GM10248 (cell line): Measurements from ENCODE around the gene SEC14L3.

Source experiments
- CTCF ChIA-PET: fragments of 300-600 bp; sonication (Branson Sonifier 250); formaldehyde crosslinking; extraction: SDS; loops from one replicate; lab custom pipeline; 2021; ENCODE audit warnings: antibody characterized with exemption; lab: Yijun Ruan, JAX
- POLR2A ChIA-PET: fragments of 350-650 bp; sonication (Branson Sonifier 250); formaldehyde crosslinking; extraction: SDS; loops from one replicate; lab custom pipeline; 2020; ENCODE audit warnings: antibody characterized with exemption; lab: Yijun Ruan, JAX
- DNase-seq: peaks from one replicate; pipeline ENCODE4 v3.0.0; 2012; ENCODE audit errors: extremely low spot score
- CTCF ChIP-seq: IDR thresholded peaks from 2 replicates; pipeline ENCODE4 v1.5.1; 2012; ENCODE audit warnings: mild to moderate bottlenecking, low read depth; ENCODE audit errors: extremely low read depth, missing control alignments, control extremely low read depth

The SEC14L3 gene

DNA sequence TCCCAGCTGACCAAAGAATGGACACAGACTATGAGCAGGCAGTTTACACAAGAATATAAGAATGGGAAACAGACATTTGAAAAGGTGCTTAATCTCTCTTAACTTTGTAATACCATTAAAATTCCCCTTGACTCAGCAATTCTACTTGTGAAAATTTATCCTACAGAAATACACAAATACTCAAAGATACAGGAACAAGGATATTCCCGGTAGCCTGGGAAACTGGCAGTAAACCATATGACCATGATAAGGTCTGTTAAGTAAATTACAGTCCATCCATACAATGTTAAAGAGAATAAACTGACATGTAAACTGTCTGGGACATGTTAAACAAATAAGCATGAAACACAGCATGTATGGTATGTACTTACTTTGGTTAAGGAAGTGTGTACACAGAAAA lies 55.0 kb downstream of the SEC14L3 start:
- ChIA-PET POLR2A (no interaction called here), CTCF (no interaction called here)
- DNase-seq: no peak
- TF ChIP-seq CTCF: no peak

DNA sequence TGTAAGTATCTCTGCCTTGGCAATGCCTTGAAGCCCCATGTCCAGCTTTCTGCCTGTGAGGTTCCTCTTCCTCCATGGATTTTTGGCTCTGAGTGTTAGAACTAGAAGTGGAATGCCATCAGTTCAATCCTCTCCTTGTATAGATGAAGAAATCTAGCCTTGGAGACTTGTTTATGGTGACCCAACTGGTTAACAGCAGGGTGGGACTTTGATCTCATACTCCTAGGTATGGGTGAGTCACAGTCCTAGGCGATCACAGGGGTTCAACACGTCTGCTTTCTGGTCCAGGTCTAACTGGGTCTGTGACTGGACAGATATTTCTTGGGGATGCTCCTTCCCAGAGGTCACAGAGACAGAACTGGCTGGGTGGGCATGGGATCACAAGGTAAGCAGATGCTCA lies 55.4 kb downstream of the SEC14L3 start:
- CTCF ChIA-PET: interaction anchor here (6.9 kb wide), 1 partner anchor 25 kb away, joined by 33 read pairs; no protein-coding TSS in a partner anchor
- DNase-seq: no peak
- TF ChIP-seq CTCF: no peak
- POLR2A ChIA-PET: no interaction called here

DNA sequence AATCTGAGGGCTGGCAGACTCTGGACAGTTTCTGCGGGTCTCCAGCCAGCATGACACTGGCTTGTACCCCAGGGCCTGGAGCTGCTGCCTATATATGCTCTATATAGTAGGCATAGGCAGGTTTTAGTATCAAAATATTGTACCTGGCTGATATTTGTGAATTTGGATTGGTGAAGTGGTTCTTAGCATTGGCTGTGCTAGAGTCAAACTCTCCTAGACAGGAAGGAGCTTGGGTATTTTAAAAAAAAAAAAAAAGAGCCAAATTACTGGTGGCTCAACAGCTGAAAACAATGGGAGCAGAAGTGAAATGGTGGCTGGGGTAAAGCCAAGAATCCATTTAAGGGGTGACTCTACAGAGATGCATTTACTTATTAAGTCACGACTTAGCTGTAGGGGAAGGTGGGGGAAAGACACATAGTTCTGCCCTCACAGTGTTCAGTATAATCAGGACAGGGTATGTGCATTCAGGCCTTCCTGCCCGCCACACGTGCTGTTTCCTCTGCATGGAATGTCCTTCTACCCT lies 57.2 kb downstream of the SEC14L3 start:
- no peak for DNase-seq
- no peak for TF ChIP-seq CTCF
- ChIA-PET POLR2A (interaction anchor here (1.1 kb wide), 1 partner anchor 9 kb away, joined by 3 read pairs; no protein-coding TSS in a partner anchor), CTCF (interaction anchor here (1.2 to 6.9 kb wide), 5 partner anchors 9 to 27 kb away, joined by 3 to 33 read pairs (median 15); partner anchors contain the start of genes MTFP1 and RNF215)

- POLR2A ChIA-PET: interaction anchor here (1.1 kb wide), 2 partner anchors 10 to 31 kb away, joined by 3 to 5 read pairs; no protein-coding TSS in a partner anchor
- CTCF ChIA-PET: interaction anchor here (1.2 to 6.9 kb wide), 7 partner anchors 10 to 126 kb away, joined by 3 to 33 read pairs (median 13); partner anchors contain the start of genes MTFP1 and RNF215
These were observed 57.9 kb downstream of the SEC14L3 start for GRCh38 chr22:30413745-30414524.

DNA sequence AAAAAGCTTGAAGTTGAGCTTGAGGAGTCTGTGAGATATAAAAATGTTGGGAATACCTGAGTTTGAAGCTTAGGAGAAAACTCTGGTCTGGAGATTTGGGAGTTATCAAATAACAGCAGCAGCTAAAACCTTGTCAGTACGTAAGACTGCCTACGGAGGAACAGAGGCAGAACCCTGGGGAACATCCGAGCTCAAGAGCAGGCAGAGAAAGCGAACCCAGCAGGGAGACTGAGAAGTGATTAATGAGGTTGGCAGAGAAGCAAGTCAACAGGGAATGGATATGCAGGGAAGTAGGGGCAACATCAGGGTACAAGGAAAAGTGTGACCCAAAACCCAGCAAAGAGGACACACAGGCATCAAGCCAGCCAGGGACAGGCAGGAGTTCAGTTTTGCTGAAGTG lies 58.8 kb downstream of the SEC14L3 start:
- DNase-seq: no peak
- ChIA-PET CTCF (interaction anchor here (1.3 to 6.9 kb wide), 8 partner anchors 11 to 125 kb away, joined by 3 to 33 read pairs (median 9); partner anchors contain the start of genes MTFP1, RNF215 and SEC14L2), POLR2A (interaction anchor here (0.7 to 1.1 kb wide), 2 partner anchors 30 to 516 kb away, joined by 4 to 5 read pairs; no protein-coding TSS in a partner anchor)
- no peak for TF ChIP-seq CTCF

More at GRCh38 chr22:30413745-30414524, 57.9 kb downstream of the SEC14L3 start:
- DNase-seq: no peak
- TF ChIP-seq CTCF: no peak

DNA sequence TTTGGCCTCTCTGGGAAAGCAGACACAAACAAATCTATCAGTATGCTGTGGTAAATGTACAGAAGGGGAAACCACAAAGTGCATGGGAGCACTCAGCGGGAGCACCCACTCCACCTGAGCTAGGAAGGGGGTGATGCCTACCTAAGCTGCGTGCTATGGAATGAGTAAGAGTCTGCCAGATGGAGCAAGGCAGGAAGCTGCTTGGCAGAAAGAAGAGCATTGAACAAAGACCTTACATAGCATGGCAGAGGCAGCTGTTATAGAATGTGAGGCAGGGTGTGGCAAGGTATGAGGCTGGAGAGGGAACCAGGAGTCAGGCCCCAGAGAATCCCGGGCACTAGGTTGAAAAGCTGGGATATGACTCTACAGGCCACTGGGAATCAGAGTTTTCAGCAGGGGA lies 60.0 kb downstream of the SEC14L3 start:
- CTCF ChIA-PET: interaction anchor here (0.9 to 6.9 kb wide), 9 partner anchors 9 to 344 kb away, joined by 3 to 33 read pairs (median 5); partner anchors contain the start of genes MTFP1, RNF215 and SEC14L2

More for the DNA sequence above, 60.0 kb downstream of the SEC14L3 start:
- POLR2A ChIA-PET: interaction anchor here (0.9 kb wide), 1 partner anchor 15 kb away, joined by 3 read pairs; no protein-coding TSS in a partner anchor
- no peak for TF ChIP-seq CTCF
- DNase-seq: no peak
